Coronary artery (tissue), 2 donors: ENCODE data around the gene GNA12.

ENCODE experiments used
- DNase-seq: peaks from one replicate; pipeline ENCODE4 v3.0.0-alpha.2; 2017; ENCODE audit warnings: low spot score
- H3K27ac ChIP-seq, 2 donors: fragments of 200-600 bp; sonication (generic); one replicate each; pipeline ENCODE4 v1.5.1; 2016 to 2019
- H3K4me3 ChIP-seq: fragments of 200-600 bp; sonication (generic); 2 replicates; pipeline ENCODE4 v1.5.1; 2016; ENCODE audit warnings: mild to moderate bottlenecking, moderate library complexity
- CTCF ChIP-seq: fragments of 200-600 bp; sonication (generic); IDR thresholded peaks from one replicate; pipeline ENCODE4 v1.5.1; 2019; ENCODE audit warnings: antibody characterized with exemption

Gene GNA12

GRCh38 chr7:2844153-2845033, at the start of gene GNA12:
GNA12 (minus strand) TSS chr7:2844308; CDS start chr7:2844161, 147 bp downstream.
- peak; percentile 99 for DNase-seq
- H3K27ac ChIP-seq = peak within 1 kb of the TSS; percentile 23 to 95
- no peak for TF ChIP-seq CTCF
- peak within 1 kb of the TSS; percentile 95 for H3K4me3 ChIP-seq

- DNase-seq = no peak
- TF ChIP-seq CTCF = no peak
- no peak overlapping the region for H3K4me3 ChIP-seq
- no peak overlapping the region for H3K27ac ChIP-seq
Measured at GRCh38 chr7:2893411-2893861, 49.3 kb upstream of the GNA12 start.

GRCh38 chr7:2892549-2892948, 48.4 kb upstream of the GNA12 start:
- H3K27ac ChIP-seq = no peak overlapping the region
- H3K4me3 ChIP-seq = no peak overlapping the region
- no peak for DNase-seq
- TF ChIP-seq CTCF = no peak

- H3K27ac ChIP-seq = no peak overlapping the region
- no peak for TF ChIP-seq CTCF
- H3K4me3 ChIP-seq = no peak overlapping the region
- no peak for DNase-seq
Measured at GRCh38 chr7:2887816-2888215, 43.7 kb upstream of the GNA12 start.

GRCh38 chr7:2886900-2887299, 42.8 kb upstream of the GNA12 start:
- no peak for DNase-seq
- Histone ChIP-seq H3K4me3 (no peak overlapping the region), H3K27ac (no peak overlapping the region)
- TF ChIP-seq CTCF = peak; percentile 72

GRCh38 chr7:2886391-2886790, 42.3 kb upstream of the GNA12 start:
- H3K27ac ChIP-seq = no peak overlapping the region
- no peak for TF ChIP-seq CTCF
- DNase-seq = no peak
- H3K4me3 ChIP-seq = no peak overlapping the region

GRCh38 chr7:2884161-2884560, 40.1 kb upstream of the GNA12 start:
- no peak for TF ChIP-seq CTCF
- Histone ChIP-seq H3K4me3 (no peak overlapping the region), H3K27ac (no peak overlapping the region)
- DNase-seq = no peak
